Measurements from ENCODE around the gene AK3. TPM values are rescaled to one million over a fixed set of nuclear protein-coding genes. Genes with fewer than 3 reads are reported as not detected.
A peak's percentile ranks its signal among the peaks of the same experiment; 100 is the strongest.

The AK3 gene
- total RNA-seq, 2 experiments from 2014 or later = 19.9 to 20.9 TPM

- no peaks in the 10 kb centered on the region for H3K27me3 Mint-ChIP-seq
- H3K4me1 Mint-ChIP-seq (ENCODE audit: low read depth) = peaks cover 65% of the 10 kb centered on the region
- no peak overlapping the region for H3K4me3 ChIP-seq (ENCODE audit: low read length)
- no peaks in the 10 kb centered on the region for H3K9me3 Mint-ChIP-seq
- intact Hi-C loops (cut with DNase I, micrococcal nuclease) = loop anchor here in 1 of 2 experiments (10.0 kb wide), 1 partner anchor 936 kb away; the partner anchor contains the start of gene RIC1
- no peaks in the 10 kb centered on the region for H3K27me3 ChIP-seq (ENCODE audit: control insufficient read depth in 1 of 2, insufficient read depth in 2 of 2, low read length in 2 of 2)
- no peak overlapping the region for H3K4me3 Mint-ChIP-seq
- ATAC-seq (ENCODE audit: poor library complexity) = no peak
- H3K27ac ChIP-seq (ENCODE audit: low read depth in 1 of 2, low read length in 2 of 2) = no peak overlapping the region
- peaks cover 48% of the 10 kb centered on the region for H3K36me3 ChIP-seq (ENCODE audit: insufficient read depth, low read length)
- ChIA-PET POLR2A (interaction anchor here (0.7 to 1.3 kb wide), 2 partner anchors 12 to 23 kb away, joined by 3 read pairs; partner anchors contain the start of gene SPATA6L), CTCF (no interaction called here)
- no peak for DNase-seq
- peaks cover 86% of the 10 kb centered on the region for H3K36me3 Mint-ChIP-seq (ENCODE audit: low read depth)
- no peaks in the 10 kb centered on the region for H3K9me3 ChIP-seq (ENCODE audit: control insufficient read depth in 1 of 2, insufficient read depth in 1 of 2, low read length in 2 of 2)
- H3K27ac Mint-ChIP-seq = peak overlapping the region; percentile 42
- TF ChIP-seq CTCF (IDR thresholded peaks at IDR 0.05) = no peak
- no peaks in the 10 kb centered on the region for H3K4me1 ChIP-seq (ENCODE audit: insufficient read depth, low read length)
Measured at GRCh38 chr9:4689021-4689420, 52.0 kb downstream of the AK3 start.

GRCh38 chr9:4686584-4686983, 54.4 kb downstream of the AK3 start:
- peaks cover 76% of the 10 kb centered on the region for H3K36me3 Mint-ChIP-seq (ENCODE audit: low read depth)
- ATAC-seq (ENCODE audit: poor library complexity) = no peak

GRCh38 chr9:4686112-4686511, 54.9 kb downstream of the AK3 start:
- DNase-seq = no peak
- Histone ChIP-seq H3K4me3 (ENCODE audit: low read length) (no peak overlapping the region), H3K27ac (ENCODE audit: low read depth in 1 of 2, low read length in 2 of 2) (no peak overlapping the region), H3K36me3 (ENCODE audit: insufficient read depth, low read length) (peaks cover 43% of the 10 kb centered on the region), H3K9me3 (ENCODE audit: control insufficient read depth in 1 of 2, insufficient read depth in 1 of 2, low read length in 2 of 2) (no peaks in the 10 kb centered on the region), H3K4me1 (ENCODE audit: insufficient read depth, low read length) (peaks cover 6% of the 10 kb centered on the region), H3K27me3 (ENCODE audit: control insufficient read depth in 1 of 2, insufficient read depth in 2 of 2, low read length in 2 of 2) (no peaks in the 10 kb centered on the region)
- Mint-ChIP-seq H3K27ac (peak overlapping the region; percentile 5), H3K4me3 (peak overlapping the region; percentile 0), H3K36me3 (ENCODE audit: low read depth) (peaks cover 71% of the 10 kb centered on the region), H3K9me3 (no peaks in the 10 kb centered on the region), H3K4me1 (ENCODE audit: low read depth) (peaks cover 53% of the 10 kb centered on the region), H3K27me3 (no peaks in the 10 kb centered on the region)
- TF ChIP-seq CTCF (IDR thresholded peaks at IDR 0.05) = no peak
- intact Hi-C loops (cut with DNase I, micrococcal nuclease) = loop anchor here in 1 of 2 experiments (10.0 kb wide), 1 partner anchor 939 kb away; the partner anchor contains the start of gene RIC1
- ChIA-PET POLR2A (interaction anchor here (1.2 to 2.3 kb wide), 2 partner anchors 54 to 1160 kb away, joined by 4 to 6 read pairs; partner anchors contain the start of gene RFX3), CTCF (no interaction called here)
- ATAC-seq (ENCODE audit: poor library complexity) = no peak

More at GRCh38 chr9:4686584-4686983, 54.4 kb downstream of the AK3 start:
- no peak overlapping the region for H3K4me3 Mint-ChIP-seq
- no peak overlapping the region for H3K27ac Mint-ChIP-seq
- no peaks in the 10 kb centered on the region for H3K9me3 Mint-ChIP-seq
- Histone ChIP-seq H3K9me3 (ENCODE audit: control insufficient read depth in 1 of 2, insufficient read depth in 1 of 2, low read length in 2 of 2) (no peaks in the 10 kb centered on the region), H3K27ac (ENCODE audit: low read depth in 1 of 2, low read length in 2 of 2) (no peak overlapping the region), H3K4me3 (ENCODE audit: low read length) (no peak overlapping the region), H3K36me3 (ENCODE audit: insufficient read depth, low read length) (peaks cover 48% of the 10 kb centered on the region), H3K27me3 (ENCODE audit: control insufficient read depth in 1 of 2, insufficient read depth in 2 of 2, low read length in 2 of 2) (no peaks in the 10 kb centered on the region), H3K4me1 (ENCODE audit: insufficient read depth, low read length) (peaks cover 3% of the 10 kb centered on the region)
- H3K4me1 Mint-ChIP-seq (ENCODE audit: low read depth) = peaks cover 58% of the 10 kb centered on the region
- DNase-seq = no peak
- no peaks in the 10 kb centered on the region for H3K27me3 Mint-ChIP-seq
- TF ChIP-seq CTCF (IDR thresholded peaks at IDR 0.05) = no peak
- CTCF ChIA-PET = no interaction called here
- POLR2A ChIA-PET = no interaction called here
- intact Hi-C loops (cut with DNase I, micrococcal nuclease) = loop anchor here in 1 of 2 experiments (10.0 kb wide), 1 partner anchor 938 kb away; the partner anchor contains the start of gene RIC1

Data from CD4-positive, alpha-beta T cell (primary cell).